K562 (cell line): ENCODE data around the gene ANAPC5.

Experiments used
- BHLHE40 ChIP-seq: IDR thresholded peaks from 2 replicates; pipeline ENCODE4 v1.6.1; 2011; ENCODE audit warnings: low read length, improper control_type of control experiment
- CTCF ChIP-seq, 3 experiments: IDR thresholded peaks in 2 of 3; conservative IDR thresholded peaks in 1 of 3; 2 replicates each; pipeline ENCODE4 v1.5.1; 2011 to 2012; ENCODE audit warnings: low read length in 3 of 3, mild to moderate bottlenecking in 3 of 3, control low read depth in 2 of 3, improper control_type of control experiment in 1 of 3, inconsistent platforms in 1 of 3, low read depth in 1 of 3, mixed read lengths in 1 of 3, moderate library complexity in 1 of 3; ENCODE audit not compliant: insufficient read depth in 2 of 3
- CTCFL ChIP-seq: IDR thresholded peaks from 2 replicates; pipeline ENCODE4 v1.6.1; 2011; ENCODE audit warnings: borderline replicate concordance, low read depth, mild to moderate bottlenecking, moderate library complexity, low read length; ENCODE audit not compliant: insufficient read depth, poor library complexity, severe bottlenecking
- FOXJ3 ChIP-seq: sonication (generic); formaldehyde crosslinking; IDR thresholded peaks from 2 replicates; pipeline ENCODE4 v1.4.0; 2020; ENCODE audit warnings: mild to moderate bottlenecking, missing genetic modification reagents
- HCFC1 ChIP-seq: IDR thresholded peaks from 2 replicates; pipeline ENCODE4 v1.6.1; 2012; ENCODE audit warnings: low read depth, low read length, improper control_type of control experiment
- HDGF ChIP-seq: fragments of 450-650 bp; IDR thresholded peaks from 2 replicates; pipeline ENCODE4 v1.6.1; 2016
- KDM4B ChIP-seq, 2 experiments: fragments of 450-650 bp in 1 of 2; sonication (generic) in 1 of 2; IDR thresholded peaks; 2 replicates each; pipeline ENCODE4 v1.6.1; 2016 to 2017; ENCODE audit warnings: borderline replicate concordance in 2 of 2, antibody characterized with exemption in 1 of 2, low read depth in 1 of 2, mild to moderate bottlenecking in 1 of 2
- MNT ChIP-seq, 2 experiments: fragments of 450-650 bp; conservative IDR thresholded peaks; 2 replicates each; pipeline ENCODE4 v1.6.1; 2017; ENCODE audit warnings: mild to moderate bottlenecking in 2 of 2, moderate library complexity in 2 of 2
- RB1 ChIP-seq: fragments of 450-650 bp; IDR thresholded peaks from 2 replicates; pipeline ENCODE4 v1.6.1; 2017; ENCODE audit warnings: low read depth, mild to moderate bottlenecking
- RNF219 ChIP-seq: fragments of 250-450 bp; sonication (Bioruptor Pico); IDR thresholded peaks from 2 replicates; pipeline ENCODE4 v1.5.0; 2022; ENCODE audit warnings: mild to moderate bottlenecking
- ZFX ChIP-seq: sonication (generic); formaldehyde crosslinking; IDR thresholded peaks from 2 replicates; pipeline ENCODE4 v1.8.0; 2022; ENCODE audit warnings: mild to moderate bottlenecking, missing genetic modification reagents, moderate library complexity

- TF ChIP-seq ZFX (no peak), HDGF (no peak), KDM4B (IDR thresholded peaks at IDR 0.05; ENCODE audit: borderline replicate concordance in 2 of 2, low read depth in 1 of 2) (no peak), RB1 (no peak), CTCFL (no peak), BHLHE40 (no peak), RNF219 (no peak), CTCF (IDR thresholded peaks at IDR 0.05 in 2 of 3, conservative IDR thresholded peaks at IDR 0.05 in 1 of 3; ENCODE audit: insufficient read depth in 2 of 3, low read depth in 1 of 3, low read length in 3 of 3) (no peak), MNT (conservative IDR thresholded peaks at IDR 0.05) (no peak), FOXJ3 (CRISPR knock-in tag) (no peak), HCFC1 (no peak)
Measured at GRCh38 chr12:121355818-121356217, 3.6 kb upstream of the ANAPC5 start.
